HK-2 (cell line): Measurements from ENCODE around the gene SUCLG1.
A peak's percentile ranks its signal among the peaks of the same experiment; 100 is the strongest.
"Not testable (repeated sequence)": the region's sequence is repeated elsewhere in the genome, so short reads cannot be mapped to it uniquely, and the experiment has no call there.

Experiments used
- DNase-seq: peaks from one replicate; pipeline ENCODE4 v3.0.0-alpha.2; 2018; ENCODE audit not compliant: unreplicated experiment

SUCLG1 gene

DNA sequence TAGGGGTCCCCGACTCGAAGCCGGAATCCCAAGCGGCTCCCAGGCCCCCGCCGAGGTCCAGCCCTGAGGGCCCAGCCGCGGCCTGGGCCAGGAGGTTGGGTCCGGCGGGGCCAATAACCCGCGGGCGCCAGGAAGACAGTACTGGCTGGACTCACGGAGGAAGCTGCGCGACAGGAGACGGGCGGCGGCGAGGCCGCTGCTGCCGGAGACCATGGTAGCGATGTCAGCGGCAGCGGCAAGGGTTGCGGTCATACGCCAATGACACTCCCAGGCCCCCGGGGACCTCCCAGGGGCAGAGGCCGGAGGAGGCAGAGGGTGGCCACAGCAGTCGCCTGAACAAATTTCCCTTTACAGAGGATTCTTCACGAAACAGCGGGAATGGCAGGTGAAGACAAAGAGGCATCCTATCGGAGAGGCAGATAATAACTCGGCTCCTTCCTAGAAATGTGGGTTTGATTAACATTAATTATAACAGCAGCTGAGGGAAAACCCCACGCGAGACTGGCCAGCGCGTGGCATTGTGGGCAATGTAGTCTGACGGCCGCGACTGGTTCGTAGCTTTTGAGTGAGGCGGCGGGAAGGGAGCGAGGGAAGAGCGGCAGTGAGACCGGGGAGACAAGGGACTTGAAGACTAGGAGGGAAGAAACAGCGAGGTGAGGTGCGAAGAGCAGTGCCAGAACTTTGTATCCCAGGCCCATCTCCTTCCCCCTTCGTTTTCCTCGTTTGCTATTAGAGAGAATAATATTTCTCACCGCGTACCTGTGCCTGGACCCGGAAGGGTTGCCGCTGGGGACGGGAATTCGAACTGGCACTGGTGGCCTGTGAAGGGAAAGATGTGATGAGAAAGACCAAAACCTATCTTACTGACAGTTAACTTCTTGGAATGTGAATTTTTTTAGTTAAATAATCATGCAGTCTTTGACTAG is at the start of gene SUCLG1:
TSS of gene SUCLG1 (minus strand) at position 263 of the 926 bp plus-strand sequence. CDS start at position 252, 11 bp downstream.
- DNase-seq, result peak; percentile 82

DNA sequence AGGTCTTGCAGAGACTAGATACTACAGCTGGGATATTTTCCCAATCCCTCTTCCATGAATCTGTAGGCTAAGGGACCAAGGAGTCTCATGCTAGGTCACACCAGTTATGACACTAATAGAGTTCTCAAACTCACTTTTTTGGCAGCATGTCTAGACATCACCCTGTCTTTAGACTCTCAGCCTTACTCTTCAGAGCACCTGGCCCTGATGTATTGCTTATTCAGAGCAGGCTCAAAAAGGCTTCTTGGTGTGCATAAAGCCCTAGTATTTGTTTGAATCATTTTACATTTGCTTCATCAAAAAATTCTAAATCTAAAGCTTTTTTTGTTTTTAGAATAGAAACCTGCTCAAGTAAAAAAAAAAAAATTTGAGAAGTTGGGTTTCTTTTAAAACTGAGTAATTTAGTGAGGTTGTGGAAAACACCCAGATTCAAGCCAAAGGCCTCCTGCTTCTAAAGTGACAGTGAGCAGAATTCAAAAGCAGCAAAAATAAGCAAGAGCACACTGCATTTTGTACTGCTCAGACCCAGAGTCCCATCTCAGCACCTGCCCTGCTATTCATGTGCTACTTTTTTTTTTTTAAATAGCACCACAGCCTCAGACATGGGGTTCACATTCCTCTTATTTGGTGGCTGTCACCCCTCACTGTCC is 39.2 kb upstream of the SUCLG1 start:
- DNase-seq, result no peak

DNA sequence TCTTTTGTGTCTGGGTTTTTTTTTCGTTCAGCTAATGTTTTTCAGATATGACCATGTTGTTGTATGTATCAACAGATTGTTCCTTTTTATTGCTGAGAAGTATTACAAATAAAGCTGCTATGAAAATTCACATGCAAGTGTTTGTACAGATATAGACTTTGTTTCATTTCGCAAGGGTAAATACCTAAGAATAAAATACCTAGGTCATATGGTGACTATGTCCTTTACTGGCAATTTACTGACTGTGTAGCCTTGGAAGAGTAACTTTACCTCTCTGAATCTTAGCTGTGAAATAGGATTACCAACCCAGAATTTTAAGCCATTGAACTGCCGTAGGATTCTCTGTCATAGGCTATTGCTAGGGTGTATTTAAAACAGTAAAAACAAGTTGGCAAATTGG is 38.2 kb upstream of the SUCLG1 start:
- DNase-seq, result no peak

- no peak for DNase-seq
Measured at GRCh38 chr2:84496386-84496785, 37.3 kb upstream of the SUCLG1 start.

DNA sequence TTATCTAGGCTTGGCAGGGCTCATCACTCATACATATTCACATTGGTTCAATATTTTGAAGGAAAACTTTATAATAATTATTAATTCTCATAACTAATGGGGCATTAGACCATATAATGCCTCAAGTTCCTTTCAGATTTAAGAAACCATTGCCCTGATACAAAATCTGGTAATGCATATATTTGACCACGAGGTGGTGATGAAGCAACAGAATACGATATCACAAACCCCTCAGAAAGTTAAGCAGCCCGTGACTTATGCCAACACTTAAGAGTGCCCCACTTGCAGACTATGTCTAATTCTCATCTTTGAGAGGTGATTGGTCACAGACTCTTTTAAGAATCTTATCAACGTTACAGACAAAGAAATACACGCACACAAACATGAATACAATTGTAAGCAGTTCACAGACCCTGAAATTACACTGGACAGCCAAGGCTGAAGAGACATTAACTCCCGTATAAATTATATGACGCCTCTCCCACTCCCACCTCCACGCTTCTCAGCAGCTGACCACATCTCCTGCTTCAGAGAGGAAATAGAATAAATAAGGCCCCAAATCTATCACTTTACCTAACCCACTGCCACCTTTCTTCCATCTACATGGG is 36.6 kb upstream of the SUCLG1 start:
- DNase-seq, result no peak

DNA sequence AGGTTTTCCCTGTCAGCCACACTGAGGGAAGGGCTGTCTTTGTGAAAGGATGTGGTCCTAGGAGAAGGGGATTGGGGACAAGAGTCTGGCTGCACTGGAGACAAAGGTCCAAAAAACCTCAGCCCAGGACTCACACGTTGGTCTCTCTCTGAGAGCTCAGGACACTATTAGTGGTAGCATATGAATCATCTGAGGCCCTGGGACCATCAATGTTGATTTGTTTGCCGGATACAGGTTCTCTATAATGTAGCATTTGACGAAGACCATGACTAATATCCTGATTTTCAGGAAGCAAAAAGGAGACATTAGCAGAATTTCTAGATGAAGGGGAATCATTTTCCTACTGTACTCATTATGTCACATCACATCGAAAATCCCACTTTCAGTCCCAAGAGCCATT is 35.0 kb upstream of the SUCLG1 start:
- no peak for DNase-seq

DNA sequence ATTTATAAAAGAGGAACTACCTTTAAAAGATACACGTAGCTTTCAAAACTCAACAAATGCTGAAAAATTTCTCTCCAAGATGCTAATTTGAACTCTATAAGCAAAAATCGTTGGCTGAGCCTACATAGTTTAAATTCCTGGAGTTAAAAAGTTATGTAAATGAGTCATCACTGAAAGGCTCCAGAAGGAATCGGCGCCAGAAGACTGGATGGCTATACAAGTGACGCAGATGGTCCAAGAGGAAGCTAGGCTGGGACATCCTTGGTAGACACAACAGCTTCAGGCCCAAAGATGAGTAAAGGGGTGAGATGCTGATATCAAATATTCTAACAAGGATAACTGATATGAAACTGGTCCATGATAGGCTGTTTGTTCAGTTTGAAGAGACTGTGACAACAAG is 34.4 kb upstream of the SUCLG1 start:
- DNase-seq, result peak; percentile 54

GRCh38 chr2:84492571-84492970 is 33.5 kb upstream of the SUCLG1 start:
- DNase-seq, result no peak

DNA sequence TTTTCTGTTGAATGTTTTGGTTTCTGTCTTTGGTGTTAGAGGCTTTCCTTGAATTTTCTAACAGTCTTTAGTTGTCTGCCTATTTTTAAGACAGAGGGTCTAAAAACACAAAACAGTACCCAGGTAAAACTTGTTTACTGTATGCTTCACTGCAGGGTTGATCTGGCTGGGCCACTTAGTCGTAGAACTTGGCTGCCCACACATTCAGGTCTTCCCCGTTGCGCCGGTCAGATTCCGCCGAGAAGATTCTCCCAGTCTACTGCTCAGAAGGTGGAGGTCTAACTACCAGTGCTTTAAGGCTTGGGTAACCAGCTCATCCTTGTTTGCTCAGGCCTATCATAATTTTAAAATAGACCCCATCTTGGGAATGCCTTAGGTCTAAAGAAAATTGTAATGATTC is 32.7 kb upstream of the SUCLG1 start:
- DNase-seq, result no peak

GRCh38 chr2:84491256-84491655 is 32.2 kb upstream of the SUCLG1 start:
- DNase-seq, result no peak

DNA sequence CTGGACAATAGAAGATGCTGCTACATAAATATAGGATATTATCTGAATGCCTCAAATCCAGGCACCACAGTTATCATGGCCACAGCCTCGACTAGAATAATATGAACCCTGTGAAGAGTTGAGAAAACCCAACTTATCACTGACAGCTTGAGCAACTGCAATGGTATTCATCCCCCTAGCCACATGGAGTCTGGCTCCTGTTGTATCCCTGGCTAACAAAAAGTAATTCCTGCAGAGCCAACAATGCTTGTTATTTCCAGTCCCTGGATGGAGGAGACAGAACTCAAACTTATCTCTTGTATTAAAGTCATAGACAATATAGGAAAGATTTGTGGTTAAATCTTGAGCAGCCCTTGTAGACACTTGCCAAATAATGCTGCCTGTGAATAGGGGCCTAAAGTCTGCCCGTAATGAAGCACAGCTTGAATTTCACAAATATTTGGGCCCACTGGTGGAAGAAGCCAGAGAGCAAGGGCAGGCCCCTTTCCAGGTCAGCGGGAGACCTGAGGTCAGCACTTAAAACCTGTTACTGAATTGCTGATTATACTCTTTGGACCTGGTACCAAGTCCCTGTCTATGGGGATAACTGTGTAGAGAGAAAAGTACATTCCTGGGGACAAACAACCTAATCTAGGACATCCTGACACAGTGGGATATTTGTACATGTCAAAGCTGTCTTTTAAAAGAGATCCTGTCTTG is 28.4 kb upstream of the SUCLG1 start:
- no peak for DNase-seq

GRCh38 chr2:84486441-84487115 is 27.5 kb upstream of the SUCLG1 start:
- DNase-seq, result peak; percentile 51

DNA sequence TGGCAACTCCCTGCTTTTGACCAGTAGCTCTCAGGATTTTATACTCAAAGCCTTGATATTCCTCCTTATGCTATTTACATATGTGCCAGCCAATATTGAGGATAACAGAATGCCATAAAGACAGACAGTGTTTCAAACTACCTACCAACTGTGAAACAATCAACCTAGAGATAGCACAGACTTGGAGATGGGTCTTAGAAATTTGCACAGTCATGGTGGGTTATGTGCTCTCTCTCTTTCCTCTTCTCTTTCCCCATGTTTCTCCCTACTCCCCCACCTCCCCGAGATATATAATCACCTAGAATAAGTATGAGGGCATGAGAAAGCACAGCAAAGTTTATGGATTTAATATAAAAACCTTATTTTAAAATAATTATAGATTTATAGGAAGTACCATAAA is 24.2 kb upstream of the SUCLG1 start:
- no peak for DNase-seq

DNA sequence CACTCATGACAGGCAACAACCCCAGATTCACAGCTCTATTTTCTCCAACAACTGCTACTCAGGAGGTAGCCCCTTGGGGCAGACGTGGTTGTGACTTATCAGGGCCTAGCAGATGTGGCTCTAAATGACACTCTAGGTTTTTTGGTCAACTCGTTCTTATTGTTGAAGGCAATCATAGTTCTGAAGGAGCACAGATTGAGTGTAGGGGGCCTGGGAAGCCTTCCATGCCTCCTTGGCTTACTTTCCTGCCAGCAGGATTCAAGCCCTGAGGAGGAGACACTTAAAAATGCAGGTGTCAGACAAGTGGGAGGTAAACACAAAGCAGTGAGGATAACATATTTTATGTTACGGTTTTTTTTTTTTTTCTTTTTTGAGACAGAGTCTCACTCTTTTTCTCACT is 23.5 kb upstream of the SUCLG1 start:
- no peak for DNase-seq

- peak; percentile 14 for DNase-seq
Measured at GRCh38 chr2:84481702-84482101, 22.6 kb upstream of the SUCLG1 start.

DNA sequence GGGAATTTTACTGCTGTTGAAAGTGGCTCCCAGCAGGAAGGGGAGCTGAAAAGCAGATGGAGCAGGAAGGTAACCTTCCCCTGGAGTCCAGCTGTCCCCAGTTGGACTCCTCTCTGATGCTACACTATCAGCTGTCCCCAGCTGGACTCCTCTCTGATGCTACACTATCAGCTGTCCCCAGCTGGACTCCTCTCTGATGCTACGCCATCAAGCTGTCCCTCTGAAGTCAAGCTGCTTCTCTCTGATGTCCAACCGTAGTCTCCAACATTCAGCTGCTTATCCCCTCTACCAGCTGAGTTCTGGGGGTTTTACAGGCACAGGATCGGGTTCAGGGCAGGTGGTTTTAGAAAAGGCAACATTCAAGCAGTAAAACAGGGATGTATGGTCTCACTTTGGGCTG is 19.8 kb upstream of the SUCLG1 start:
- no peak for DNase-seq

GRCh38 chr2:84477886-84478285 is 18.8 kb upstream of the SUCLG1 start:
- DNase-seq, result no peak

DNA sequence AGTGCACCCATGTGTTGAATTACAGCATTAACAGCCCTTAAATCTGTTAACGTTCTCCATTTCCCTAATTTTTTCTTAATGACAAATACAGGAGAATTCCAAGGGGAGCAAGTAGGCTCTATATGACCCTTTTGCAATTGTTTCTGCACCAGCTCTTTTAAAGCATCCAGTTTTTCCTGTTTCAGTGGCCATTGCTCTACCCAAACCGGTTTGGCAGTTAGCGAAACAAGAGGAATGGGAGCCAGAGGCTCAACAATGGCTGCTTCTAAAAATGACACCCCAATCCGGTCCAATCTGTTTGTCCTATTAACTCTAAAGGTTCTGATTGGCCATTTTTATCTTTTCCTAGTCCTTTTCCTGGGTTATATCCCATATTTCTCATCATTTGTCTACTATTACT is 15.1 kb upstream of the SUCLG1 start:
- no peak for DNase-seq

- DNase-seq, result no peak
Measured at GRCh38 chr2:84472856-84473565, 13.9 kb upstream of the SUCLG1 start.

DNA sequence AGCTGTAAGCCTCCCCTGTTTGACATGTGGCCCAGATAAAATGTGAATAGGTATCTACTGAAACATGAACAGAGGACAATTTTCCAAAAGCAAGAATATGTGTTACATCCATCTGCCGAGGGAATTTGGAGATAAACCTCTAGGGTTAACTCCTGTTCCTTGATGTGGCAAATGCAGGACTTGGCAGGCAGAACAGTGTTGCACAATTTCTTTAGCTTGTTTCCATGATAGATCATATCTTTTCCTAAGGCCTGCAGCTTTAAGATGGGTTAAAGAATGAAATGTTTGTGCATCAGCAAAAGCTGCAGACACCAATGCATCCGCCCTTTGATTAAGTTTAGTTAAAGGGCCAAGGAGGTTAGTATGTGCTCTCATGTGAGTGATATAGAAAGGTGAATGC is 13.3 kb upstream of the SUCLG1 start:
- not testable (repeated sequence) for DNase-seq

- no peak for DNase-seq
Measured at GRCh38 chr2:84467389-84467788, 8.3 kb upstream of the SUCLG1 start.
